Panc1 (cell line): ENCODE data around the gene SNTN. TPM values are rescaled to one million over a fixed set of nuclear protein-coding genes. Genes with fewer than 3 reads are reported as not detected.

Source experiments
- ATAC-seq: fragments of 200-7000 bp; cut with Tn5 transposase; 2 replicates; pipeline ENCODE4 v1.9.1; 2020; ENCODE audit warnings: mild to moderate bottlenecking, moderate library complexity
- BruUV-seq: library from RNA; stranded (reverse); fragments of 400-500 nt; replicated peaks from 2 replicates; lab custom pipeline; 2021; lab: Mats Ljungman, UMichigan
- CTCF ChIA-PET: fragments of 300-600 bp; sonication (Branson Sonifier 250); formaldehyde crosslinking; loops from one replicate; lab custom pipeline; 2022; ENCODE audit warnings: antibody characterized with exemption; lab: Charles Lee
- POLR2A ChIA-PET: fragments of 300-600 bp; sonication (Branson Sonifier 250); formaldehyde crosslinking; loops from one replicate; lab custom pipeline; 2022; ENCODE audit warnings: antibody characterized with exemption; lab: Charles Lee
- DNase-seq: peaks from one replicate; pipeline ENCODE4 v3.0.0-alpha.2; 2010; ENCODE audit warnings: low read depth, low spot score
- H3K27ac ChIP-seq: 2 replicates; pipeline ENCODE4 v1.5.1; 2011; ENCODE audit warnings: mild to moderate bottlenecking, low read length, inconsistent platforms
- H3K27me3 ChIP-seq: fragments of 200-500 bp; sonication (Bioruptor generic); 2 replicates; pipeline ENCODE4 v1.6.0; 2014; ENCODE audit warnings: low read length, inconsistent platforms; ENCODE audit not compliant: control insufficient read depth, insufficient read depth
- H3K36me3 ChIP-seq: fragments of 200-500 bp; sonication (Bioruptor generic); 2 replicates; pipeline ENCODE4 v1.5.1; 2014; ENCODE audit warnings: inconsistent platforms, mild to moderate bottlenecking, low read length, moderate library complexity; ENCODE audit not compliant: control insufficient read depth, insufficient read depth
- H3K4me1 ChIP-seq: 2 replicates; pipeline ENCODE4 v1.5.1; 2011; ENCODE audit warnings: inconsistent platforms, mild to moderate bottlenecking, low read length, moderate library complexity; ENCODE audit not compliant: control insufficient read depth, insufficient read depth
- H3K4me3 ChIP-seq, 2 experiments: 2 replicates each; pipeline ENCODE4 v1.5.1; 2011 to 2012; ENCODE audit warnings: low read depth in 2 of 2, low read length in 2 of 2, mild to moderate bottlenecking in 2 of 2, inconsistent platforms in 1 of 2, moderate library complexity in 1 of 2
- H3K9me3 ChIP-seq: fragments of 200-500 bp; sonication (Bioruptor generic); 2 replicates; pipeline ENCODE4 v1.5.1; 2014; ENCODE audit warnings: low read depth, mild to moderate bottlenecking, inconsistent platforms, low read length, moderate library complexity; ENCODE audit not compliant: control insufficient read depth, insufficient read depth
- POLR2AphosphoS5 ChIP-seq: IDR thresholded peaks from 2 replicates; pipeline ENCODE4 v1.6.1; 2012; ENCODE audit warnings: mild to moderate bottlenecking, low read depth, low read length, moderate library complexity
- REST ChIP-seq, 2 experiments: IDR thresholded peaks; 2 replicates each; pipeline ENCODE4 v1.6.1; 2011 to 2012; ENCODE audit warnings: low read depth in 2 of 2, control low read depth in 1 of 2, low read length in 1 of 2, mild to moderate bottlenecking in 1 of 2, moderate library complexity in 1 of 2; ENCODE audit not compliant: insufficient read depth in 1 of 2
- SIN3A ChIP-seq: IDR thresholded peaks from 2 replicates; pipeline ENCODE4 v1.6.1; 2012; ENCODE audit warnings: low read depth, mild to moderate bottlenecking, low read length, moderate library complexity, borderline replicate concordance; ENCODE audit not compliant: insufficient read depth
- TCF7L2 ChIP-seq: IDR thresholded peaks from 2 replicates; pipeline ENCODE4 v1.6.1; 2011; ENCODE audit warnings: mild to moderate bottlenecking, low read depth, low read length, inconsistent platforms
- in situ Hi-C: cut with HindIII; loops from 2 replicates; pipeline ENCODE4 v1.10.0; 2016; ENCODE audit warnings: low sequenced_read_pairs, low pct_unique_long_range_greater_than_20kb
- intact Hi-C: fragments of 100-400 bp; cut with micrococcal nuclease; formaldehyde crosslinking; loops from one replicate; pipeline ENCODE4 v1.10.0; 2022; ENCODE audit not compliant: unreplicated experiment
- total RNA-seq: library from RNA; stranded (reverse); gene quantifications from one replicate; pipeline ENCODE4 v1.2.1, GENCODE V29; 2021; ENCODE audit not compliant: unreplicated experiment
- TF ChIP-seq, protein P1 (sequence below): fragments of 450-650 bp; IDR thresholded peaks from 2 replicates; pipeline ENCODE4 v1.5.1; 2017; ENCODE audit warnings: mild to moderate bottlenecking

SNTN gene
- total RNA-seq, 1 experiment from 2014 or later = not detected

DNA sequence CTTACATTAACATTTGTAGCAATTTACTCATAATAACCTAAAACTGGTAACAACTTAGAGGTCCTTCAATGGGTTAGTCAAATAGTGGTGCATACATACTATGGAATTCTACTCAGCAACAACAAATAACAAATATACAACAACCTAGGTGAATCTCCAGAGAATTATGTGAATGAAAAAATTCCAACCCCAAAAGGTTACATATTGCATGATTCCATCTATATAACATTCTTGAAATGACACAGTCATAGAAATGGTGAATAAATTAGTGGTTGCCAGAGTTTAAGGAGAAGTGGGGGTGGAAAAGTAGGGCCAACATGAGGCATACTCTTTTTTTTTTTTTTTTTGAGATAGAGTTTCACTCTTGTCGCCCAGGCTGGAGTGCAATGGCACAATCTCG lies 12.7 kb upstream of the SNTN start:
- TF ChIP-seq, protein P1, sequence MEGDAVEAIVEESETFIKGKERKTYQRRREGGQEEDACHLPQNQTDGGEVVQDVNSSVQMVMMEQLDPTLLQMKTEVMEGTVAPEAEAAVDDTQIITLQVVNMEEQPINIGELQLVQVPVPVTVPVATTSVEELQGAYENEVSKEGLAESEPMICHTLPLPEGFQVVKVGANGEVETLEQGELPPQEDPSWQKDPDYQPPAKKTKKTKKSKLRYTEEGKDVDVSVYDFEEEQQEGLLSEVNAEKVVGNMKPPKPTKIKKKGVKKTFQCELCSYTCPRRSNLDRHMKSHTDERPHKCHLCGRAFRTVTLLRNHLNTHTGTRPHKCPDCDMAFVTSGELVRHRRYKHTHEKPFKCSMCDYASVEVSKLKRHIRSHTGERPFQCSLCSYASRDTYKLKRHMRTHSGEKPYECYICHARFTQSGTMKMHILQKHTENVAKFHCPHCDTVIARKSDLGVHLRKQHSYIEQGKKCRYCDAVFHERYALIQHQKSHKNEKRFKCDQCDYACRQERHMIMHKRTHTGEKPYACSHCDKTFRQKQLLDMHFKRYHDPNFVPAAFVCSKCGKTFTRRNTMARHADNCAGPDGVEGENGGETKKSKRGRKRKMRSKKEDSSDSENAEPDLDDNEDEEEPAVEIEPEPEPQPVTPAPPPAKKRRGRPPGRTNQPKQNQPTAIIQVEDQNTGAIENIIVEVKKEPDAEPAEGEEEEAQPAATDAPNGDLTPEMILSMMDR = no peak
- TF ChIP-seq TCF7L2 (no peak), POLR2AphosphoS5 (no peak), SIN3A (no peak), REST (IDR thresholded peaks at IDR 0.05; ENCODE audit: insufficient read depth in 1 of 2, low read depth in 2 of 2, low read length in 1 of 2) (no peak)
- ChIA-PET POLR2A (no interaction called here), CTCF (no interaction called here)
- Histone ChIP-seq H3K4me1 (no peaks in the 10 kb centered on the region), H3K27ac (no peak overlapping the region), H3K9me3 (no peaks in the 10 kb centered on the region), H3K4me3 (no peak overlapping the region), H3K27me3 (0 out of 2 replicates have a peak, but pooled peaks cover 3% of the 10 kb centered on the region), H3K36me3 (no peaks in the 10 kb centered on the region)
- DNase-seq (no peak), ATAC-seq (no peak)
- BruUV-seq = no TSS peak
- in situ Hi-C loops = no loop called here
- intact Hi-C loops = no loop called here

DNA sequence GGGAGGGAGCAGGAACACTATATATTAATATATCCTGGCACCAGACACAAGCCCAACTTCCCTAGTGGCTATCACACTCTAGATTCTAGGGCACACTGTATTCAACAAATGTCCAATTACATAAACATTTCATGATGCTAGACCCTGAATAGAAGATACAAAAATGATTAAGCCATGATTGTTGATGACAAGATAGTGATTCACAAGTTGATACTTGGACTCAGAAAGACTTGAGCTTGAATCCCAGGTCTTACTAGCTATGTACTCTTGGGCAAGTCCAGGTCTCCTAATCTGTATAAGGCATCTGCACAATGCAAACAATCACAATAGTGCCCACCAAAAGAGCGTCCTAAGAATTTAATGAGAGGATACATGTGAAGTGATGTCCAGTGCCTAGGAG lies 10.0 kb upstream of the SNTN start:
- H3K4me1 ChIP-seq = no peaks in the 10 kb centered on the region
- no peaks in the 10 kb centered on the region for H3K9me3 ChIP-seq
- DNase-seq = no peak
- no peak overlapping the region for H3K4me3 ChIP-seq
- in situ Hi-C loops (no loop called here), intact Hi-C loops (no loop called here)
- H3K36me3 ChIP-seq = no peaks in the 10 kb centered on the region
- BruUV-seq = no TSS peak
- H3K27ac ChIP-seq = no peak overlapping the region
- no peak for ATAC-seq
- TF ChIP-seq TCF7L2 = no peak
- TF ChIP-seq SIN3A = no peak
- no peak for TF ChIP-seq POLR2AphosphoS5
- no peak for TF ChIP-seq REST (IDR thresholded peaks at IDR 0.05; ENCODE audit: insufficient read depth in 1 of 2, low read depth in 2 of 2, low read length in 1 of 2)
- TF ChIP-seq, protein P1 = no peak
- H3K27me3 ChIP-seq = 0 out of 2 replicates have a peak, but pooled peaks cover 3% of the 10 kb centered on the region
- ChIA-PET POLR2A (no interaction called here), CTCF (no interaction called here)
